GM23338 (cell line): Measurements from ENCODE around the gene GLG1. TPM values are rescaled to one million over a fixed set of nuclear protein-coding genes. Genes with fewer than 3 reads are reported as not detected.

Experiments used
- ATAC-seq: fragments of 200-7000 bp; cut with Tn5 transposase; 3 replicates; pipeline ENCODE4 v1.9.1; 2020
- DNase-seq: peaks from one replicate; pipeline ENCODE4 v3.0.0-alpha.2; 2015; ENCODE audit warnings: low spot score
- H2AFZ ChIP-seq: fragments of 200-600 bp; sonication (generic); 2 replicates; pipeline ENCODE4 v1.8.0; 2016; ENCODE audit warnings: antibody characterized with exemption, mild to moderate bottlenecking, moderate library complexity
- H3F3A ChIP-seq: fragments of 200-600 bp; sonication (generic); replicated peaks from 2 replicates; pipeline ENCODE4 v1.8.0; 2017; ENCODE audit warnings: antibody characterized with exemption, mixed run types, low read depth
- H3K27ac ChIP-seq: fragments of 200-600 bp; sonication (generic); 2 replicates; pipeline ENCODE4 v1.6.1; 2016; ENCODE audit warnings: low read depth
- H3K27me3 ChIP-seq: fragments of 200-600 bp; sonication (generic); 2 replicates; pipeline ENCODE4 v1.8.0; 2016; ENCODE audit warnings: mild to moderate bottlenecking, mixed run types, moderate library complexity; ENCODE audit not compliant: insufficient read depth
- H3K36me3 ChIP-seq: fragments of 200-600 bp; sonication (generic); 2 replicates; pipeline ENCODE4 v1.8.0; 2016; ENCODE audit warnings: mild to moderate bottlenecking; ENCODE audit not compliant: insufficient read depth
- H3K4me1 ChIP-seq: fragments of 200-600 bp; sonication (generic); 2 replicates; pipeline ENCODE4 v1.8.0; 2016; ENCODE audit warnings: mild to moderate bottlenecking, moderate library complexity; ENCODE audit not compliant: insufficient read depth
- H3K4me2 ChIP-seq: fragments of 200-600 bp; sonication (generic); 2 replicates; pipeline ENCODE4 v1.7.1; 2017; ENCODE audit warnings: mixed run types
- H3K4me3 ChIP-seq: fragments of 200-600 bp; sonication (generic); 2 replicates; pipeline ENCODE4 v1.6.1; 2016; ENCODE audit warnings: mixed run types
- H3K79me2 ChIP-seq: fragments of 200-600 bp; sonication (generic); replicated peaks from 2 replicates; pipeline ENCODE4 v1.8.0; 2017; ENCODE audit warnings: mild to moderate bottlenecking; ENCODE audit not compliant: insufficient read depth
- H3K9me2 ChIP-seq: fragments of 200-600 bp; sonication (generic); 2 replicates; pipeline ENCODE4 v1.8.0; 2017; ENCODE audit not compliant: insufficient read depth
- H4K20me1 ChIP-seq: fragments of 200-600 bp; sonication (generic); replicated peaks from 2 replicates; pipeline ENCODE4 v1.8.0; 2017; ENCODE audit warnings: mild to moderate bottlenecking; ENCODE audit not compliant: insufficient read depth
- H3K27ac Mint-ChIP-seq: 2 replicates; pipeline ENCODE4 v1.8.0; 2020; ENCODE audit warnings: inconsistent platforms, mild to moderate bottlenecking, moderate library complexity, mixed read lengths
- H3K27me3 Mint-ChIP-seq: 3 replicates; pipeline ENCODE4 v1.8.0; 2022; ENCODE audit warnings: low read depth, mild to moderate bottlenecking, moderate library complexity, mixed read lengths, inconsistent platforms; ENCODE audit not compliant: insufficient read depth, poor library complexity
- H3K36me3 Mint-ChIP-seq: 3 replicates; pipeline ENCODE4 v1.8.0; 2021; ENCODE audit warnings: low read depth, mild to moderate bottlenecking, inconsistent platforms, moderate library complexity, mixed read lengths
- H3K4me1 Mint-ChIP-seq: 3 replicates; pipeline ENCODE4 v1.8.0; 2020; ENCODE audit warnings: mild to moderate bottlenecking, inconsistent platforms, mixed read lengths
- H3K4me3 Mint-ChIP-seq: 3 replicates; pipeline ENCODE4 v1.8.0; 2021; ENCODE audit warnings: moderate library complexity, mild to moderate bottlenecking, inconsistent platforms, mixed read lengths
- H3K9me3 Mint-ChIP-seq: 3 replicates; pipeline ENCODE4 v1.8.0; 2020; ENCODE audit warnings: moderate library complexity, mild to moderate bottlenecking, inconsistent platforms, mixed read lengths
- CREB1 ChIP-seq: fragments of 250-450 bp; sonication (Bioruptor Pico); IDR thresholded peaks from 2 replicates; pipeline ENCODE4 v1.5.0; 2020; ENCODE audit warnings: low read depth, mild to moderate bottlenecking, moderate library complexity
- EZH2 ChIP-seq: fragments of 200-600 bp; sonication (generic); IDR thresholded peaks from one replicate; pipeline ENCODE4 v1.8.0; 2017; ENCODE audit warnings: antibody characterized with exemption, mild to moderate bottlenecking, low read depth; ENCODE audit not compliant: unreplicated experiment
- EZH2phosphoT487 ChIP-seq: fragments of 200-600 bp; sonication (generic); IDR thresholded peaks from one replicate; pipeline ENCODE4 v1.8.1; 2018; ENCODE audit warnings: antibody characterized with exemption; ENCODE audit not compliant: unreplicated experiment
- JUNB ChIP-seq: IDR thresholded peaks from one replicate; pipeline ENCODE4 v1.6.1; 2016; ENCODE audit warnings: antibody characterized with exemption; ENCODE audit not compliant: unreplicated experiment
- NANOG ChIP-seq: IDR thresholded peaks from 2 replicates; pipeline ENCODE4 v1.6.1; 2016; ENCODE audit warnings: antibody characterized with exemption, borderline replicate concordance
- POLR2AphosphoS5 ChIP-seq: IDR thresholded peaks from 2 replicates; pipeline ENCODE4 v1.6.1; 2016; ENCODE audit warnings: antibody characterized with exemption, low read depth
- REST ChIP-seq: IDR thresholded peaks from one replicate; pipeline ENCODE4 v1.6.1; 2018; ENCODE audit warnings: antibody characterized with exemption; ENCODE audit not compliant: unreplicated experiment
- STAT1 ChIP-seq: IDR thresholded peaks from one replicate; pipeline ENCODE4 v1.6.1; 2016; ENCODE audit warnings: antibody characterized with exemption; ENCODE audit not compliant: unreplicated experiment
- ZNF114 ChIP-seq: fragments of 250-450 bp; sonication (Bioruptor Pico); IDR thresholded peaks from 2 replicates; pipeline ENCODE4 v1.5.0; 2020; ENCODE audit warnings: mild to moderate bottlenecking, moderate library complexity
- ZNF331 ChIP-seq: fragments of 250-450 bp; sonication (Bioruptor Pico); IDR thresholded peaks from 2 replicates; pipeline ENCODE4 v1.5.0; 2020; ENCODE audit warnings: low read depth, mild to moderate bottlenecking, moderate library complexity
- ZNF462 ChIP-seq: fragments of 250-450 bp; sonication (Bioruptor Pico); IDR thresholded peaks from 2 replicates; pipeline ENCODE4 v1.5.0; 2020; ENCODE audit warnings: mild to moderate bottlenecking, moderate library complexity
- polyA plus RNA-seq: library from polyadenylated mRNA; unstranded; fragments of >200 nt; fragmentation: Nextera tagmentation; extraction: Ambion mirVana; gene quantifications from 2 replicates; pipeline ENCODE4 v1.2.1, GENCODE V29; 2016
- total RNA-seq: library from RNA; depleted of rRNA; stranded (reverse); fragments of >200 nt; shearing (Covaris generic); gene quantifications from 2 replicates; pipeline ENCODE4 v1.2.3, GENCODE V29; 2014
- TF ChIP-seq, protein P1 (sequence below), 2 experiments: fragments of 200-600 bp in 1 of 2; sonication (generic) in 1 of 2; conservative IDR thresholded peaks; 2 replicates each; pipeline versions ENCODE4 v1.5.1 to v1.6.1; 2016 to 2017; ENCODE audit warnings: antibody characterized with exemption in 2 of 2, low read depth in 2 of 2, mild to moderate bottlenecking in 2 of 2, moderate library complexity in 1 of 2
- TF ChIP-seq, protein P2 (sequence below): IDR thresholded peaks from 2 replicates; pipeline ENCODE4 v1.6.1; 2016; ENCODE audit warnings: antibody characterized with exemption

GLG1 gene
- total and polyA plus RNA-seq, 2 experiments from 2014 or later = 61.2 to 211 TPM

DNA sequence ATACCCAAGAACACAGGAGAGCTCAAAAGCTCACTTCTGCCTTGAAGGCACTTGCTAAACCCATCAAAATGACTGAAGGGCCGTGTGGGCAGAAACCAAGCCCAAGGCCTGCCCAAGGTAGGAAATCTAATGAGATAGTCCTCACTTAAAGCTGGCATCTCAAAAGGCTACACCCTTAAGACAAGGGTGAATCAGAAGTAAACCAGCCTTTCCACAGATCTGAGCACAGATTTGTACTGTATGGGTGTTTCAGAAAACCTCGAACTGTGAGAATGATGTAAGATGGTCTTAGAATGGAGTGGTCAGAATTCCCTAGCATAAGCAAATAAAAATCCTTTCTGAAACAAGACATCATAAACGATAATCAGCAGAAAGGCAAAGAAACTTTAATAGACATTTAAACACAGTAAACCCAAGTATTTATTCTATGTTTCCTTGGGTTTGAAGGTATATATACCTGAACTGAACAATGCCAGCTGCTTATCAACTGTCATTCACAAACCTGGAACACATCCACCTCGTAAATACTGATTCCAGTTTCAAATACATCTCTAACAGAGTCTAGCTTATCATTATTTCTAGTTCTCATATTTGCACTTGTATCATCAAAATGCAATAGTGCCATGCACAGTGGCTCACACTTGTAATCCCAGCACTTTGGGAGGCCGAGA lies 37.8 kb downstream of the GLG1 start:
- Histone ChIP-seq H3K4me2 (no peak overlapping the region), H3K27ac (no peak overlapping the region), H3F3A (no peaks in the 10 kb centered on the region), H3K36me3 (no peaks in the 10 kb centered on the region), H3K79me2 (peaks cover 100% of the 10 kb centered on the region), H4K20me1 (peaks cover 72% of the 10 kb centered on the region), H3K4me3 (no peak overlapping the region), H3K27me3 (no peaks in the 10 kb centered on the region), H3K9me2 (no peaks in the 10 kb centered on the region), H2AFZ (no peak overlapping the region), H3K4me1 (0 out of 2 replicates have a peak, but pooled peaks cover 13% of the 10 kb centered on the region)
- DNase-seq (no peak), ATAC-seq (no peak)
- H3K4me1 Mint-ChIP-seq = peaks cover 33% of the 10 kb centered on the region
- H3K9me3 Mint-ChIP-seq = no peaks in the 10 kb centered on the region
- TF ChIP-seq CREB1 (no peak), EZH2 (no peak), REST (no peak), ZNF462 (no peak), STAT1 (no peak), ZNF331 (CRISPR knock-in tag) (no peak), EZH2phosphoT487 (no peak), JUNB (no peak), ZNF114 (no peak), POLR2AphosphoS5 (no peak), NANOG (no peak)
- TF ChIP-seq, protein P1, sequence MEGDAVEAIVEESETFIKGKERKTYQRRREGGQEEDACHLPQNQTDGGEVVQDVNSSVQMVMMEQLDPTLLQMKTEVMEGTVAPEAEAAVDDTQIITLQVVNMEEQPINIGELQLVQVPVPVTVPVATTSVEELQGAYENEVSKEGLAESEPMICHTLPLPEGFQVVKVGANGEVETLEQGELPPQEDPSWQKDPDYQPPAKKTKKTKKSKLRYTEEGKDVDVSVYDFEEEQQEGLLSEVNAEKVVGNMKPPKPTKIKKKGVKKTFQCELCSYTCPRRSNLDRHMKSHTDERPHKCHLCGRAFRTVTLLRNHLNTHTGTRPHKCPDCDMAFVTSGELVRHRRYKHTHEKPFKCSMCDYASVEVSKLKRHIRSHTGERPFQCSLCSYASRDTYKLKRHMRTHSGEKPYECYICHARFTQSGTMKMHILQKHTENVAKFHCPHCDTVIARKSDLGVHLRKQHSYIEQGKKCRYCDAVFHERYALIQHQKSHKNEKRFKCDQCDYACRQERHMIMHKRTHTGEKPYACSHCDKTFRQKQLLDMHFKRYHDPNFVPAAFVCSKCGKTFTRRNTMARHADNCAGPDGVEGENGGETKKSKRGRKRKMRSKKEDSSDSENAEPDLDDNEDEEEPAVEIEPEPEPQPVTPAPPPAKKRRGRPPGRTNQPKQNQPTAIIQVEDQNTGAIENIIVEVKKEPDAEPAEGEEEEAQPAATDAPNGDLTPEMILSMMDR (conservative IDR thresholded peaks at IDR 0.05; ENCODE audit: low read depth in 2 of 2) = no peak
- TF ChIP-seq, protein P2, sequence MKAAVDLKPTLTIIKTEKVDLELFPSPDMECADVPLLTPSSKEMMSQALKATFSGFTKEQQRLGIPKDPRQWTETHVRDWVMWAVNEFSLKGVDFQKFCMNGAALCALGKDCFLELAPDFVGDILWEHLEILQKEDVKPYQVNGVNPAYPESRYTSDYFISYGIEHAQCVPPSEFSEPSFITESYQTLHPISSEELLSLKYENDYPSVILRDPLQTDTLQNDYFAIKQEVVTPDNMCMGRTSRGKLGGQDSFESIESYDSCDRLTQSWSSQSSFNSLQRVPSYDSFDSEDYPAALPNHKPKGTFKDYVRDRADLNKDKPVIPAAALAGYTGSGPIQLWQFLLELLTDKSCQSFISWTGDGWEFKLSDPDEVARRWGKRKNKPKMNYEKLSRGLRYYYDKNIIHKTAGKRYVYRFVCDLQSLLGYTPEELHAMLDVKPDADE = no peak
- H3K36me3 Mint-ChIP-seq = no peaks in the 10 kb centered on the region
- H3K27me3 Mint-ChIP-seq = peaks cover 2% of the 10 kb centered on the region
- no peak overlapping the region for H3K27ac Mint-ChIP-seq
- H3K4me3 Mint-ChIP-seq = no peak overlapping the region
